BJ (cell line): ENCODE data around the gene PPIL6. TPM values are rescaled to one million over a fixed set of nuclear protein-coding genes. Genes with fewer than 3 reads are reported as not detected.

ENCODE experiments used
- CTCF ChIA-PET: fragments of 350-600 bp; formaldehyde crosslinking; extraction: SDS; loops from one replicate; lab custom pipeline; 2021; ENCODE audit warnings: antibody characterized with exemption, inconsistent platforms; lab: Yijun Ruan, JAX
- POLR2A ChIA-PET: fragments of 300-600 bp; sonication (Branson Sonifier 250); formaldehyde crosslinking; extraction: SDS; loops from one replicate; lab custom pipeline; 2021; ENCODE audit warnings: antibody characterized with exemption; lab: Charles Lee
- DNase-seq: peaks from one replicate; pipeline ENCODE4 v3.0.0-alpha.2; 2011; ENCODE audit warnings: low read depth
- H3K27me3 ChIP-seq: 2 replicates; pipeline ENCODE4 v1.6.0; 2011; ENCODE audit warnings: low read length; ENCODE audit not compliant: control insufficient read depth, insufficient read depth
- H3K36me3 ChIP-seq: 2 replicates; pipeline ENCODE4 v1.5.1; 2011; ENCODE audit warnings: low read length; ENCODE audit not compliant: control insufficient read depth, insufficient read depth
- H3K4me3 ChIP-seq: 2 replicates; pipeline ENCODE4 v1.5.1; 2011; ENCODE audit warnings: low read depth, mild to moderate bottlenecking, control low read depth, low read length
- CTCF ChIP-seq: IDR thresholded peaks from 2 replicates; pipeline ENCODE4 v1.5.1; 2011; ENCODE audit warnings: low read depth, mild to moderate bottlenecking, control low read depth, inconsistent platforms, low read length, moderate library complexity; ENCODE audit not compliant: insufficient read depth
- polyA plus RNA-seq: library from polyadenylated mRNA; depleted of rRNA; stranded (reverse); fragments of >200 nt; gene quantifications from 2 replicates; pipeline ENCODE4 v1.2.3, GENCODE V29; 2011

PPIL6 gene
- polyA plus RNA-seq, 1 experiment = 0.48 TPM

GRCh38 chr6:109373762-109374161, 66.7 kb downstream of the PPIL6 start:
- POLR2A ChIA-PET = no interaction called here

GRCh38 chr6:109373331-109373730, 67.1 kb downstream of the PPIL6 start:
- DNase-seq = no peak
- H3K4me3 ChIP-seq = no peak overlapping the region
- H3K36me3 ChIP-seq = peaks cover 18% of the 10 kb centered on the region
- ChIA-PET CTCF (interaction anchor here (1.0 kb wide), 1 partner anchor 10 kb away, joined by 4 read pairs; no protein-coding TSS in a partner anchor), POLR2A (no interaction called here)
- no peak for TF ChIP-seq CTCF
- no peaks in the 10 kb centered on the region for H3K27me3 ChIP-seq

More at GRCh38 chr6:109373762-109374161, 66.7 kb downstream of the PPIL6 start:
- Histone ChIP-seq H3K36me3 (peaks cover 16% of the 10 kb centered on the region), H3K4me3 (no peak overlapping the region), H3K27me3 (no peaks in the 10 kb centered on the region)
- TF ChIP-seq CTCF = no peak
- CTCF ChIA-PET = no interaction called here
- DNase-seq = no peak

- CTCF ChIA-PET = interaction anchor here (1.4 kb wide), 1 partner anchor 184 kb away, joined by 4 read pairs; no protein-coding TSS in a partner anchor
- POLR2A ChIA-PET = no interaction called here
- no peak for DNase-seq
- no peak overlapping the region for H3K4me3 ChIP-seq
- H3K36me3 ChIP-seq = peaks cover 15% of the 10 kb centered on the region
- TF ChIP-seq CTCF = no peak
- H3K27me3 ChIP-seq = no peaks in the 10 kb centered on the region
Observed at GRCh38 chr6:109372130-109372529, 68.3 kb downstream of the PPIL6 start.

GRCh38 chr6:109370792-109371191, 69.6 kb downstream of the PPIL6 start:
- Histone ChIP-seq H3K27me3 (no peaks in the 10 kb centered on the region), H3K36me3 (peaks cover 12% of the 10 kb centered on the region), H3K4me3 (no peak overlapping the region)
- no peak for DNase-seq
- CTCF ChIA-PET = interaction anchor here (0.8 to 1.4 kb wide), 3 partner anchors 9 to 183 kb away, joined by 3 to 4 read pairs (median 4); partner anchors contain the start of gene CD164
- POLR2A ChIA-PET = no interaction called here
- TF ChIP-seq CTCF = no peak

- DNase-seq = no peak
Observed at GRCh38 chr6:109370336-109370735, 70.1 kb downstream of the PPIL6 start.

More at GRCh38 chr6:109370336-109370735, 70.1 kb downstream of the PPIL6 start:
- H3K27me3 ChIP-seq = no peaks in the 10 kb centered on the region
- ChIA-PET POLR2A (no interaction called here), CTCF (interaction anchor here (0.7 to 1.3 kb wide), 3 partner anchors 11 to 15 kb away, joined by 3 to 4 read pairs (median 4); partner anchors contain the start of gene CD164)
- no peak for TF ChIP-seq CTCF
- H3K4me3 ChIP-seq = no peak overlapping the region
- H3K36me3 ChIP-seq = peaks cover 11% of the 10 kb centered on the region
